ENCODE data around the gene DOCK2.

Gene DOCK2

DNA sequence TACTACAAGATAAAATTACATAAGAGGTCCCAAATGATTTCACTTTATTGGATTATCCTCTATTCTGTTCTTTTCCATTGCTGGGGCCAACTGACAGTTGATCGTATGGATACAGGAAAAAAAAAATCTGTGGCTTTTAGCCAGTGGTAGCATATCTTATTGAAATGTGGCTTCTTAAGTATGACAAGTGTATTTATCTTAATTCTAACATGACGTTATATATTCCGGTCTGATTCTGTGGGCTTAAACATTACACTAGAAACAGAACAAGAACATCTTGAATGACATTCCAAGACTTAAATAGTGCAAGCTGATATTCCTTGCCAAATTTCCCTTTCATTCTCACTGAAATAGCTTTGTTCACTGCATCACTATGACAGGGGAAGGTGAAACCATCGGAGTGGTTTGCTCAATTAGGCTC, 225.3 kb downstream of the DOCK2 start:
- peak; percentile 40 for DNase-seq (ENCODE audit: low read depth, low spot score)

DNA sequence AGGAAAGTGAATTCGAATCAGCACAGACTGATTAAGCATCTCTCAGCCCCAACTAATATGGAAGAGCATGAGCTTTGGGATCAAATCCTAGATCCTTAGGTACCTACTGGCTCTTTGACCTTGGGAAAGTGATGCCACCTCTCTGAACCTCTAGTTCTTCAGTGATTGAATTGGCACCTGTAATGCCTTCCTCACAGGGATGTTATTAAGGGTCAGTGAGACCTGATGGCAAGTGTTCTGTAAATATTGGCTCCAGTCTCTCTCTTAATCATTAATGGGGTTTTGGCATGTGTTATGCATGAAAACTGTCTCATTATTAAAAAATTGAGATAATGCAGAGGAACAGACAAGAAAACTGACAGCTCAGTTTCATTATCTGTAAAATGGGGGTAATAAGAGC, 227.4 kb downstream of the DOCK2 start:
- no peak for DNase-seq (ENCODE audit: low read depth, low spot score)

DNA sequence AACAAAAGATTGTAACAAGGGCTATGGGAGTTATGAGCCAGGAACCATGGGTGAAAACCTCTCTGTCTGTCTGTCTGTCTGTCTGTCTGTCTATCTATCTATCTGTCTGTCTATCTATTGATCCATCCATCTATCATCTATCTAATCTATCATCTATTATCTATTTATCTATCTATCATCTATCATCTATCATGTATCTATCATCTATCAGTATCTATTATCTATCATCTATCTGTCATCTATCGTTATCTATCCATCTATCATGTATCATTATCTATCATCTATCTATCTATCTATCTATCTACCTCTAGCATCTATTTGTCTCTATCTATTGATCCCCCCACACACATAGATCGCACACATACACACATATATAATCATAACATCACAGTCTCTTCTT, 230.3 kb downstream of the DOCK2 start:
- DNase-seq (ENCODE audit: low read depth, low spot score): no peak

GRCh38 chr5:169869066-169869465, 232.0 kb downstream of the DOCK2 start:
- no peak for DNase-seq (ENCODE audit: low read depth, low spot score)

DNA sequence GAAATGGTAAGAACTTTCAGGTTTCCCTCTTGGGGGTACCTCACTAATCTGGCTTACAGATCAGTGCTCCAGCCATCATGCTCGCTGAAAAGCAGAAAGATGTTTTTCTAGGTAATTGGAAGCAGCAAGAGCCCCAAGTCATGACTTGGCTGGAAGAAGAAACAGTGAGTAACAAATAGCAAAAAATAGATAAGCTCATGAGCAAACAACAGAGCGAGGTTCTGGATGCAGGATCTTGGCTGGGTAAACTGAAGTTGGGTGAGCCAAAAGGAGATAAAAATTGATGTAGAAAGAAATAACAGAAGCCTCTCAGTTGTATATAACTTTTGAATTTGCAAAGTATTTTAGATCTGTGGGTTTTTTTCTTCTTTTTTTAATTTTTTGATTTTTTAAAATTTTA, 233.1 kb downstream of the DOCK2 start:
- no peak for DNase-seq (ENCODE audit: low read depth, low spot score)

DNA sequence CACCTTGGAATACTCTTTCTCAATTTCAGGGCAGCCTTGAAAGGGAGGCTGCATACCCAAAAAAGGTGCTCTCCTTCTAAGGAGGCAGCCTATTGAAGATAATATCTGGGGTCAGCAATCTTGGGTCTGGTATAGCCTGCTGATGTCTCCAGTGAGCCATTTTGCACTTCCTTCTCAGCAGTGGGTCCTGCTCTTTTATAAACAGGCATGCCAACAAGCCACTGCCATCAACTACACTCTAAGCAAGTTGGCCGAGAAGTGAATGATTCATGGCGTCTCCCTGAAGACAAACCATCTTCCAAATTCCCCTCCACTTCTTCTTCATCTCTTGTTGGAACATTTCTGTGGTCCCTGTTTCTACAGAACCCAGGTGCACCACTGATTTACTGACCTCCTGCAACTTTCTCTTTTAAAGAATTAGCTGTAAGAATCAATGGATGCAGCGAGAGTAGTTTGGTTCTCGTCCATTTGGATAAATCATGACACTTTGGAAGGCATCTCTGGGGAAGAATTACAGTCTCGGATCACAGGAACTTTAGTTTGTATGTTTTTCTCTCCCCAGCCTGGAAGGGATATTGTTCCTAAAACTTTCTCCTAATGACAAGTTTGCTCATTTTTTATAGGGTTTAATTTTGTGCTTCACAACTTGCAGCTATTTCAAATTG, 234.9 kb downstream of the DOCK2 start:
- no peak for DNase-seq (ENCODE audit: low read depth, low spot score)

DNA sequence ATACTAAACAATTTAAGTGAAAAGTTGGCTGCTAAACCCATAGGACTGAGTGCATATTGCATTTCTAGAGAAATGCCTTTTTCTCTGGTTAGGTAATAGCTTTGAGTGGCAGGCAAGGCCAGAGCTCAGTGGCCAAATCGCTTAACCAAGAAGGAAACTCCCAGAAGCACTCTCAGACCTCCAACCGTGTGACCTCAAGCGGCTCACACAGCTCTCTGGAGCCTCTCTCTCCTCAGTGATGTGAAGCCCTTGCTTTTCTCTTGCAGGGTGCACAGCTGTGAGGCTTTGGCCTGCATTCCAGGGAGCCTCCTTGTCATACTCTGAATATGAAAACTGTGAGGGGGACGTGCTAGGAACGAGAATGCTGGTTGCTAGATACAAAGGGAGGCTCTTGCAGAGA, 236.6 kb downstream of the DOCK2 start:
- peak; percentile 65 for DNase-seq (ENCODE audit: low read depth, low spot score)

- no peak for DNase-seq (ENCODE audit: low read depth, low spot score)
Observed at GRCh38 chr5:169874621-169875020, 237.5 kb downstream of the DOCK2 start.

GRCh38 chr5:169875091-169875728, 238.1 kb downstream of the DOCK2 start:
- DNase-seq (ENCODE audit: low read depth, low spot score): no peak

DNA sequence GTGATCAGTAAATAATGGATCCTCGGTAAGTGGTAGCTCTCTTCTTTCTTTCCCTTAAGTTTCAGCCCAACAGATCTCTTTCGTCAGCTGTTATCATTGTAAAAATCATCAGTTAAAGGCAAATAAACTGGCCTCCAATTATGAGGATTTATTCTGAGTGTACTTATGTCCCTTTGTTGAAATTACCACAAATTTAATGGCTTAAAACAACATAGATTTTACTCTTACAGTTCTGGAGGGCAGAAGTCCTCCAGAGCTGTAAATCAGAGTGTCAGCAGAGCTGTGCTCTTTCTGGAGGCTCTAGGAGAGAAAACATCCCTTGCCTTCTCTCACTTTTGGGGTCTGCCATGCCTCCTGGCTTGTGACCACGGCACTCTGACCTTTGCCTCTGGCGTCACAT, 238.7 kb downstream of the DOCK2 start:
- DNase-seq (ENCODE audit: low read depth, low spot score): no peak

DNA sequence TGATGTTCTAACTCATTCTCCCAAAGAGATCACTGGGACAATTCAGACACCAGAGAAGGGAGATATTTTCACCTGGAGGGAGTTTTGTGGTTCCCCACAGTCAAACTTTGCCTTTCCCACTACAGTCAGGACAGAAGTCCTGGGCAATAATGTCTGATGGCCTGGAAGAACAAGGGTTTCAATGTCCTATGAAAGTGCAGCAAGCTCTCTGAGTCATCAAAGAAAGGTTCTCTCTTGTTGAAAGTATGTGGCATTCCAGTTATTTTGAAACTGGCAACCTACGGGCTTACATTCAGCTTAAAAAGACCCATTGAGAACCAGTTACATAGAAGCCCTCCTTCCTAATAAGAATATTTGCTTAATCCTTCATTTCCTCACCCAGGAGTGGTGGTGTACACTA, 239.3 kb downstream of the DOCK2 start:
- DNase-seq (ENCODE audit: low read depth, low spot score): peak; percentile 49

- no peak for DNase-seq (ENCODE audit: low read depth, low spot score)
Observed at GRCh38 chr5:169880012-169880663, 243.1 kb downstream of the DOCK2 start.

GRCh38 chr5:169880785-169881184, 243.7 kb downstream of the DOCK2 start:
- DNase-seq (ENCODE audit: low read depth, low spot score): peak; percentile 29

GRCh38 chr5:169881702-169882303, 244.7 kb downstream of the DOCK2 start:
- no peak for DNase-seq (ENCODE audit: low read depth, low spot score)

- DNase-seq (ENCODE audit: low read depth, low spot score): no peak
Observed at GRCh38 chr5:169886033-169886432, 249.0 kb downstream of the DOCK2 start.

GRCh38 chr5:169886677-169887076, 249.6 kb downstream of the DOCK2 start:
- no peak for DNase-seq (ENCODE audit: low read depth, low spot score)

- no peak for DNase-seq (ENCODE audit: low read depth, low spot score)
Observed at GRCh38 chr5:169889572-169889971, 252.5 kb downstream of the DOCK2 start.

- no peak for DNase-seq (ENCODE audit: low read depth, low spot score)
Observed at GRCh38 chr5:169893010-169893409, 255.9 kb downstream of the DOCK2 start.

- DNase-seq (ENCODE audit: low read depth, low spot score): peak; percentile 44
Observed at GRCh38 chr5:169893571-169893970, 256.5 kb downstream of the DOCK2 start.

GRCh38 chr5:169895926-169896325, 258.9 kb downstream of the DOCK2 start:
- DNase-seq (ENCODE audit: low read depth, low spot score): no peak

DNA sequence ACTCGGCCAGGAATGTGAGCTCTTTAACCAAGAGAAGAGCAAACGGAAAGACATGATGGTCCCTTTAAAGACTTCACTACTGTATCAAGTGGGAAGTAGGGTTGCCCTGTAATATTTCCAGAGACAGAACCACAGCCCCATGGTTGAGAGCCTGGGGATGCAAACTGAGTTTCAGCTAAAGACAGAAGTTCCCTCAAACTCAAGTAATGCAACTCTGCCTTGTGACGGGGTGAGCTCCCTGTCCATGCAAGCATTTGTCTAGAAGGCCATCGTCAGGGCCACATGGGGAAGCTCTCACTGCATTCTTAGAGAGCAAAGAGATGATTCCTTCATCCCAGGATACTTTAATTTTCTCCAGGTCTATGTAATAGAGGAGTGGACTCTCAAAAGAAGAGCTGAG, 260.4 kb downstream of the DOCK2 start:
- no peak for DNase-seq (ENCODE audit: low read depth, low spot score)

- peak; percentile 35 for DNase-seq (ENCODE audit: low read depth, low spot score)
Observed at GRCh38 chr5:169901896-169902295, 264.8 kb downstream of the DOCK2 start.

- peak; percentile 53 for DNase-seq (ENCODE audit: low read depth, low spot score)
Observed at GRCh38 chr5:169904059-169904458, 267.0 kb downstream of the DOCK2 start.

All from astrocyte of the hippocampus (primary cell).